ENCODE data around the gene SAC3D1. TPM values are rescaled to one million over a fixed set of nuclear protein-coding genes. Genes with fewer than 3 reads are reported as not detected.

Gene SAC3D1
- total RNA-seq, 1 experiment from 2014 or later: 55.6 TPM

- Histone ChIP-seq H3K9me3 (ENCODE audit: control insufficient read depth, insufficient read depth, low read depth, low read length) (no peaks in the 10 kb centered on the region), H3K27ac (ENCODE audit: low read length) (no peak overlapping the region), H3K4me1 (ENCODE audit: control insufficient read depth, insufficient read depth, low read length) (no peaks in the 10 kb centered on the region), H3K27me3 (ENCODE audit: control insufficient read depth, insufficient read depth, low read length) (no peaks in the 10 kb centered on the region), H3K36me3 (ENCODE audit: control insufficient read depth, insufficient read depth, low read length) (no peaks in the 10 kb centered on the region), H3K4me3 (ENCODE audit: low read depth in 2 of 2, low read length in 2 of 2) (no peak overlapping the region)
- no TSS peak for BruUV-seq (replicated peaks)
- in situ Hi-C loops (cut with HindIII; ENCODE audit: low pct_unique_long_range_greater_than_20kb, low sequenced_read_pairs): no loop called here
- no peak for ATAC-seq
- DNase-seq (ENCODE audit: low read depth, low spot score): no peak
- ChIA-PET POLR2A (interaction anchor here (0.6 kb wide), 1 partner anchor 22 kb away, joined by 6 read pairs; no protein-coding TSS in a partner anchor), CTCF (interaction anchor here (0.6 kb wide), 1 partner anchor 521 kb away, joined by 3 read pairs; no protein-coding TSS in a partner anchor)
- no peak for TF ChIP-seq TCF7L2 (IDR thresholded peaks at IDR 0.05; ENCODE audit: low read depth, low read length)
- TF ChIP-seq POLR2AphosphoS5 (IDR thresholded peaks at IDR 0.05; ENCODE audit: low read depth, low read length): no peak
- TF ChIP-seq SIN3A (IDR thresholded peaks at IDR 0.05; ENCODE audit: borderline replicate concordance, insufficient read depth, low read depth, low read length): no peak
- no peak for TF ChIP-seq REST (IDR thresholded peaks at IDR 0.05; ENCODE audit: insufficient read depth in 1 of 2, low read depth in 2 of 2, low read length in 1 of 2)
- TF ChIP-seq CTCF (IDR thresholded peaks at IDR 0.05): no peak
- intact Hi-C loops (cut with micrococcal nuclease; ENCODE audit: unreplicated experiment): no loop called here
Observed at GRCh38 chr11:65057526-65057925, 16.5 kb downstream of the SAC3D1 start.

GRCh38 chr11:65058012-65058411, 17.0 kb downstream of the SAC3D1 start:
- no peaks in the 10 kb centered on the region for H3K36me3 ChIP-seq (ENCODE audit: control insufficient read depth, insufficient read depth, low read length)
- no peaks in the 10 kb centered on the region for H3K4me1 ChIP-seq (ENCODE audit: control insufficient read depth, insufficient read depth, low read length)
- CTCF ChIA-PET: interaction anchor here (0.6 kb wide), 1 partner anchor 522 kb away, joined by 3 read pairs; no protein-coding TSS in a partner anchor
- POLR2A ChIA-PET: interaction anchor here (0.6 kb wide), 1 partner anchor 21 kb away, joined by 6 read pairs; no protein-coding TSS in a partner anchor
- no TSS peak for BruUV-seq (replicated peaks)
- ATAC-seq (no peak), DNase-seq (ENCODE audit: low read depth, low spot score) (no peak)
- H3K9me3 ChIP-seq (ENCODE audit: control insufficient read depth, insufficient read depth, low read depth, low read length): no peaks in the 10 kb centered on the region
- no peaks in the 10 kb centered on the region for H3K27me3 ChIP-seq (ENCODE audit: control insufficient read depth, insufficient read depth, low read length)
- no peak for TF ChIP-seq SIN3A (IDR thresholded peaks at IDR 0.05; ENCODE audit: borderline replicate concordance, insufficient read depth, low read depth, low read length)
- TF ChIP-seq REST (IDR thresholded peaks at IDR 0.05; ENCODE audit: insufficient read depth in 1 of 2, low read depth in 2 of 2, low read length in 1 of 2): no peak
- no peak for TF ChIP-seq CTCF (IDR thresholded peaks at IDR 0.05)
- no peak for TF ChIP-seq POLR2AphosphoS5 (IDR thresholded peaks at IDR 0.05; ENCODE audit: low read depth, low read length)
- TF ChIP-seq TCF7L2 (IDR thresholded peaks at IDR 0.05; ENCODE audit: low read depth, low read length): no peak
- no peak overlapping the region for H3K4me3 ChIP-seq (ENCODE audit: low read depth in 2 of 2, low read length in 2 of 2)
- in situ Hi-C loops (cut with HindIII; ENCODE audit: low pct_unique_long_range_greater_than_20kb, low sequenced_read_pairs) (no loop called here), intact Hi-C loops (cut with micrococcal nuclease; ENCODE audit: unreplicated experiment) (no loop called here)
- no peak overlapping the region for H3K27ac ChIP-seq (ENCODE audit: low read length)

All from Panc1 (cell line).